ENCODE measurements around the gene ASTN2. TPM values are rescaled to one million over a fixed set of nuclear protein-coding genes. Genes with fewer than 3 reads are reported as not detected.

Gene ASTN2
- total and polyA plus RNA-seq, 2 donors (not counting 3 experiments of a cell fraction or from before 2014, with no cell fraction given) = 1.0 to 1.9 TPM

GRCh38 chr9:116576386-116576785, 838.5 kb downstream of the ASTN2 start:
- intact Hi-C loops (cut with micrococcal nuclease) (no loop called here), dilution Hi-C loops (cut with MboI; ENCODE audit: extremely low pct_ligation_motif_present, low sequenced_read_pairs) (no loop called here)
- no peak overlapping the region for H3K27ac ChIP-seq (ENCODE audit: insufficient read depth, low read depth, low read length)
- BruUV-seq (replicated peaks) = no TSS peak
- ChIA-PET POLR2A (no interaction called here), CTCF (no interaction called here)
- H3K9me1 ChIP-seq (replicated peaks; ENCODE audit: control insufficient read depth, extremely low read depth, insufficient read depth, low read length) = no peaks in the 10 kb centered on the region
- no peak overlapping the region for H3K4me3 ChIP-seq (replicated peaks in 1 of 3; ENCODE audit: insufficient read depth in 1 of 3, low read depth in 1 of 3, low read length in 3 of 3)
- H3K9ac ChIP-seq (replicated peaks; ENCODE audit: extremely low read depth, insufficient read depth, low read length) = no peak overlapping the region
- H3K4me1 ChIP-seq (ENCODE audit: control insufficient read depth, extremely low read depth, insufficient read depth, low read length) = no peaks in the 10 kb centered on the region
- TF ChIP-seq MYC (IDR thresholded peaks at IDR 0.05; ENCODE audit: low read depth, low read length) (no peak), GATA2 (IDR thresholded peaks at IDR 0.05; ENCODE audit: insufficient read depth, insufficient read length, low read depth, low read length) (no peak), POLR2AphosphoS5 (IDR thresholded peaks at IDR 0.05; ENCODE audit: insufficient read depth, low read depth, low read length) (no peak), FOS (IDR thresholded peaks at IDR 0.05; ENCODE audit: borderline replicate concordance, insufficient read depth, low read length) (no peak), MAX (IDR thresholded peaks at IDR 0.05; ENCODE audit: insufficient read depth, insufficient read length) (no peak), CTCF (IDR thresholded peaks at IDR 0.05; ENCODE audit: extremely low read depth in 1 of 2, insufficient read depth in 1 of 2, low read depth in 1 of 2, low read length in 2 of 2) (no peak), POLR2A (IDR thresholded peaks at IDR 0.05; ENCODE audit: low read depth, low read length) (no peak), EZH2 (IDR thresholded peaks at IDR 0.05; ENCODE audit: borderline replicate concordance, low read depth, low read length, severe bottlenecking) (no peak), JUN (IDR thresholded peaks at IDR 0.05; ENCODE audit: borderline replicate concordance, insufficient read depth, insufficient read length, low read depth) (no peak)
- H4K20me1 ChIP-seq (replicated peaks; ENCODE audit: control insufficient read depth, extremely low read depth, insufficient read depth, low read length) = no peaks in the 10 kb centered on the region
- H2AFZ ChIP-seq (ENCODE audit: low read depth, low read length) = no peak overlapping the region
- DNase-seq (ENCODE audit: low read depth, low spot score) (no peak), FAIRE-seq (no peak)
- H3K79me2 ChIP-seq (ENCODE audit: control insufficient read depth, insufficient read depth, low read length) = no peaks in the 10 kb centered on the region
- no peaks in the 10 kb centered on the region for H3K36me3 ChIP-seq (ENCODE audit: control insufficient read depth in 2 of 2, extremely low read depth in 1 of 2, insufficient read depth in 2 of 2, low read length in 2 of 2)
- H3K9me3 ChIP-seq (replicated peaks; ENCODE audit: control insufficient read depth, insufficient read depth, low read length) = no peaks in the 10 kb centered on the region
- H3K4me2 ChIP-seq (ENCODE audit: insufficient read depth, low read length) = no peak overlapping the region
- no peaks in the 10 kb centered on the region for H3K27me3 ChIP-seq (ENCODE audit: control insufficient read depth in 2 of 2, insufficient read depth in 2 of 2, low read length in 2 of 2)

All from endothelial cell of umbilical vein (primary cell).